ENCODE results near the gene TCAF1.

GRCh38 chr7:143848192-143848591, 53.8 kb downstream of the TCAF1 start:
- TF ChIP-seq POLR2AphosphoS5 (IDR thresholded peaks at IDR 0.05; ENCODE audit: borderline replicate concordance, low read depth, low read length): no peak
- no peak for TF ChIP-seq EZH2 (IDR thresholded peaks at IDR 0.05)
